Measurements from ENCODE around the gene SRRM3. TPM values are rescaled to one million over a fixed set of nuclear protein-coding genes. Genes with fewer than 3 reads are reported as not detected.

SRRM3 gene
- polyA plus RNA-seq, 2 of the 4 experiments (the other 2 are of a cell fraction): 2.4 to 7.0 TPM

DNA sequence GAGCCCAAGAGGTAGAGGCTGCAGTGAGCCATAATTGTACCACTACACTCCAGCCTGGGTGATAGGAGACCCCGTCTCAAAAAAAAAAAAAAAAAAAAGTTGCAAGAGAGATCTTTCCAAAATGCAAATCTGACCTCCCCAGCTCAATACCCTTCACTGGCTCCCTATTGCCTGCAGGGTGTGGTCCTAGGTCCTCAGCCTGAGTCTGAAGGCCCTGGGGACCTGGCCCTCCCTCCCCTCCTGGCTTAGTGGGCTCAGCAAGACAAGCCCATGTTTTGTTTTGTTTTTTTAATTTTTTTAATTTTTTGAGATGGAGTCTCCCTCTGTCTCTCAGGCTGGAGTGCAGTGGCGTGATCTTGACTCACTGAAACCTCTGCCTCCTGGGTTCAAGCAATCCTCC lies 20.6 kb downstream of the SRRM3 start:
- Histone ChIP-seq H3K4me2 (no peak overlapping the region), H3K4me3 (no peak overlapping the region), H3K27ac (no peak overlapping the region), H3K4me1 (peaks cover 12% of the 10 kb centered on the region), H3K9me3 (no peaks in the 10 kb centered on the region)
- FAIRE-seq: no peak
- TF ChIP-seq KDM1A (IDR thresholded peaks at IDR 0.05; ENCODE audit: low read depth): no peak
- no peak for TF ChIP-seq EHMT2 (IDR thresholded peaks at IDR 0.05; ENCODE audit: low read depth)
- TF ChIP-seq CHD4 (IDR thresholded peaks at IDR 0.05; ENCODE audit: borderline replicate concordance): no peak
- TF ChIP-seq FOXS1 (CRISPR knock-in tag; IDR thresholded peaks at IDR 0.05): no peak
- TF ChIP-seq, protein P1, sequence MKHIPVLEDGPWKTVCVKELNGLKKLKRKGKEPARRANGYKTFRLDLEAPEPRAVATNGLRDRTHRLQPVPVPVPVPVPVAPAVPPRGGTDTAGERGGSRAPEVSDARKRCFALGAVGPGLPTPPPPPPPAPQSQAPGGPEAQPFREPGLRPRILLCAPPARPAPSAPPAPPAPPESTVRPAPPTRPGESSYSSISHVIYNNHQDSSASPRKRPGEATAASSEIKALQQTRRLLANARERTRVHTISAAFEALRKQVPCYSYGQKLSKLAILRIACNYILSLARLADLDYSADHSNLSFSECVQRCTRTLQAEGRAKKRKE (CRISPR knock-in tag; IDR thresholded peaks at IDR 0.05; ENCODE audit: low read depth): no peak
- TF ChIP-seq JUN (IDR thresholded peaks at IDR 0.05): no peak
- TF ChIP-seq ZFP36 (IDR thresholded peaks at IDR 0.05; ENCODE audit: borderline replicate concordance, partially characterized antibody): peak; percentile 23
- TF ChIP-seq E2F6 (IDR thresholded peaks at IDR 0.05; ENCODE audit: borderline replicate concordance, low read depth): no peak
- POLR2A ChIA-PET: no interaction called here
- no peak for DNase-seq (ENCODE audit: low read depth in 1 of 2, low spot score in 1 of 2)
- no peak for ATAC-seq
- CTCF ChIA-PET: interaction anchor here (0.6 to 4.3 kb wide), 9 partner anchors 12 to 482 kb away, joined by 3 to 25 read pairs (median 5); partner anchors contain the start of gene SRRM3
- 33% methylated on average over 2 of the region's 2 CpGs for WGBS (ENCODE audit: missing lambda C conversion rate)

DNA sequence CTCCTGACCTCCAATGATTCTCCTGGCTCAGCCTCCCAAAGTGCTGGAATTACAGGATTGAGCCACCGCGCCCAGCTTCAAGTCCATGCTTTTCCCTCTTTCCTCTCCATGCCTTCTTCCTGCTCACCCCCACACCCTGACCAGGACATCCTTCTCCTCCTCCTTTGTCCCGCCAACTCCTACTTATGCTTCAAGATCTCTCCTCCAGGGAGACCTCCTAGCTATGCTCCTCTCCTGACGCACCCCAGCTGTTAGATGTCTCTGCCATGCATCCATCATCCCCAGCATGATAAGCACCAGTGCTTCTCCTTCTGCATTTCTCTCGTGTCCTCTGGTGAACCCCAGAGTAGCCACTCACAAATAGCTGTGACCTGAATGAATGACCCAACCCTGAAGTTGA lies 21.1 kb downstream of the SRRM3 start:
- no peak overlapping the region for H3K4me2 ChIP-seq
- DNase-seq (ENCODE audit: low read depth in 1 of 2, low spot score in 1 of 2): no peak
- ChIA-PET CTCF (interaction anchor here (0.6 to 4.3 kb wide), 5 partner anchors 21 to 483 kb away, joined by 3 to 25 read pairs (median 3); partner anchors contain the start of gene SRRM3), POLR2A (no interaction called here)
- TF ChIP-seq FOSB (CRISPR knock-in tag; IDR thresholded peaks at IDR 0.05) (no peak), HOXA7 (CRISPR knock-in tag; IDR thresholded peaks at IDR 0.05) (no peak), RAD21 (conservative IDR thresholded peaks at IDR 0.05 in 1 of 2, IDR thresholded peaks at IDR 0.05 in 1 of 2) (no peak), ESRRA (IDR thresholded peaks at IDR 0.05; ENCODE audit: borderline replicate concordance, low read length) (no peak), BHLHE40 (IDR thresholded peaks at IDR 0.05; ENCODE audit: low read depth, low read length) (no peak), MAFK (IDR thresholded peaks at IDR 0.05; ENCODE audit: partially characterized antibody) (no peak), JUN (IDR thresholded peaks at IDR 0.05) (no peak), RARB (CRISPR knock-in tag; IDR thresholded peaks at IDR 0.05) (no peak), HDAC2 (IDR thresholded peaks at IDR 0.05) (no peak), HOXB13 (CRISPR knock-in tag; IDR thresholded peaks at IDR 0.05; ENCODE audit: low read depth) (no peak), FOSL2 (IDR thresholded peaks at IDR 0.05) (no peak), FOSL2 (CRISPR knock-in tag; IDR thresholded peaks at IDR 0.05) (no peak), ZC3H11A (IDR thresholded peaks at IDR 0.05) (no peak), KDM1A (IDR thresholded peaks at IDR 0.05; ENCODE audit: low read depth) (no peak), NFE2L2 (conservative IDR thresholded peaks at IDR 0.05; ENCODE audit: low read length) (no peak), KDM5A (IDR thresholded peaks at IDR 0.05) (no peak), MYC (IDR thresholded peaks at IDR 0.05; ENCODE audit: borderline replicate concordance, low read length) (no peak), EP300 (IDR thresholded peaks at IDR 0.05) (no peak)
- H3K4me1 ChIP-seq: peaks cover 12% of the 10 kb centered on the region
- 46% methylated on average over 5 of the region's 5 CpGs for WGBS (ENCODE audit: missing lambda C conversion rate)
- no peaks in the 10 kb centered on the region for H3K9me3 ChIP-seq
- no peak overlapping the region for H3K27ac ChIP-seq
- FAIRE-seq: no peak
- ATAC-seq: no peak
- no peak overlapping the region for H3K4me3 ChIP-seq

- no peak overlapping the region for H3K4me3 ChIP-seq
- 1% methylated on average over 3 of the region's 3 CpGs for WGBS (ENCODE audit: missing lambda C conversion rate)
- TF ChIP-seq BHLHE40 (IDR thresholded peaks at IDR 0.05; ENCODE audit: low read depth, low read length) (no peak), FOSB (CRISPR knock-in tag; IDR thresholded peaks at IDR 0.05) (no peak), ELK1 (IDR thresholded peaks at IDR 0.05; ENCODE audit: low read depth, low read length) (no peak), ESRRA (IDR thresholded peaks at IDR 0.05; ENCODE audit: borderline replicate concordance, low read length) (no peak), MAFK (IDR thresholded peaks at IDR 0.05; ENCODE audit: partially characterized antibody) (no peak), JUN (IDR thresholded peaks at IDR 0.05) (no peak), ZFP36 (IDR thresholded peaks at IDR 0.05; ENCODE audit: borderline replicate concordance, partially characterized antibody) (no peak)
- DNase-seq (ENCODE audit: low read depth in 1 of 2, low spot score in 1 of 2) (peak in 1 of 2 experiments; percentile 44), FAIRE-seq (no peak), ATAC-seq (no peak)
- ChIA-PET POLR2A (no interaction called here), CTCF (interaction anchor here (1.0 to 4.3 kb wide), 4 partner anchors 21 to 59 kb away, joined by 3 to 25 read pairs (median 6); partner anchors contain the start of gene SRRM3)
- H3K9me3 ChIP-seq: no peaks in the 10 kb centered on the region
- no peak overlapping the region for H3K27ac ChIP-seq
- H3K4me1 ChIP-seq: peaks cover 12% of the 10 kb centered on the region
- no peak overlapping the region for H3K4me2 ChIP-seq
Observed at GRCh38 chr7:76223286-76223972, 21.7 kb downstream of the SRRM3 start.
